GM06990 (cell line): Measurements from ENCODE around the gene SLC5A12.

Experiments
- DNase-seq: peaks from one replicate; pipeline ENCODE4 v3.0.0-alpha.2; 2011; ENCODE audit not compliant: insufficient read length; ENCODE audit errors: extremely low read depth
- H3K27me3 ChIP-seq: replicated peaks from 2 replicates; pipeline ENCODE4 v1.6.0; 2011; ENCODE audit warnings: low read length; ENCODE audit not compliant: control insufficient read depth, insufficient read depth
- H3K36me3 ChIP-seq: 2 replicates; pipeline ENCODE4 v1.5.1; 2011; ENCODE audit warnings: low read length; ENCODE audit not compliant: control insufficient read depth, insufficient read depth
- H3K4me3 ChIP-seq: replicated peaks from 2 replicates; pipeline ENCODE4 v1.5.1; 2011; ENCODE audit warnings: low read depth, mild to moderate bottlenecking, control low read depth, low read length
- TF ChIP-seq, protein P1 (sequence below): IDR thresholded peaks from 2 replicates; pipeline ENCODE4 v1.5.1; 2011; ENCODE audit warnings: low read length, control low read depth, mild to moderate bottlenecking, inconsistent platforms; ENCODE audit not compliant: insufficient read depth, poor library complexity, severe bottlenecking

Gene SLC5A12

DNA sequence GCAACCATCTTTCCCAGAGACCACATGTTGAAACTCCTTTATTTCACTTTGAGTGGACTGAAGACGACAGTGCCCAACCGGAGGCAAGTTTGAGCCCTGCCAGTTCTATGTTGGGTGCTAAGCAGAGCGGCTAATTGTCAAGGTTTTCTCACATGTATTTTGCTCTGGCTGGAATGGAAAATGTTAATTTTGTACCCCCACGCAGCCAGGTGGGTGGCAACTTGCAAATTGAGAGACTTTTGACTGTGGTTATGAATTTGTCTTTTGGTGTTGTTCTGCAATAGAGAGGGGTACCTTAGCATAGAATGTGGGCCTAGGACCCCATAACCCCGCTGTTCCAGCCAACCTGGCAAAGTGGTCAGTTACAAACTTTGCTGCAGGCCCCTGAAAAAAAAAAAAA lies 42.5 kb upstream of the SLC5A12 start:
- Histone ChIP-seq H3K4me3 (no peak overlapping the region), H3K36me3 (no peaks in the 10 kb centered on the region), H3K27me3 (no peaks in the 10 kb centered on the region)
- DNase-seq: no peak
- TF ChIP-seq, protein P1, sequence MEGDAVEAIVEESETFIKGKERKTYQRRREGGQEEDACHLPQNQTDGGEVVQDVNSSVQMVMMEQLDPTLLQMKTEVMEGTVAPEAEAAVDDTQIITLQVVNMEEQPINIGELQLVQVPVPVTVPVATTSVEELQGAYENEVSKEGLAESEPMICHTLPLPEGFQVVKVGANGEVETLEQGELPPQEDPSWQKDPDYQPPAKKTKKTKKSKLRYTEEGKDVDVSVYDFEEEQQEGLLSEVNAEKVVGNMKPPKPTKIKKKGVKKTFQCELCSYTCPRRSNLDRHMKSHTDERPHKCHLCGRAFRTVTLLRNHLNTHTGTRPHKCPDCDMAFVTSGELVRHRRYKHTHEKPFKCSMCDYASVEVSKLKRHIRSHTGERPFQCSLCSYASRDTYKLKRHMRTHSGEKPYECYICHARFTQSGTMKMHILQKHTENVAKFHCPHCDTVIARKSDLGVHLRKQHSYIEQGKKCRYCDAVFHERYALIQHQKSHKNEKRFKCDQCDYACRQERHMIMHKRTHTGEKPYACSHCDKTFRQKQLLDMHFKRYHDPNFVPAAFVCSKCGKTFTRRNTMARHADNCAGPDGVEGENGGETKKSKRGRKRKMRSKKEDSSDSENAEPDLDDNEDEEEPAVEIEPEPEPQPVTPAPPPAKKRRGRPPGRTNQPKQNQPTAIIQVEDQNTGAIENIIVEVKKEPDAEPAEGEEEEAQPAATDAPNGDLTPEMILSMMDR: no peak

DNA sequence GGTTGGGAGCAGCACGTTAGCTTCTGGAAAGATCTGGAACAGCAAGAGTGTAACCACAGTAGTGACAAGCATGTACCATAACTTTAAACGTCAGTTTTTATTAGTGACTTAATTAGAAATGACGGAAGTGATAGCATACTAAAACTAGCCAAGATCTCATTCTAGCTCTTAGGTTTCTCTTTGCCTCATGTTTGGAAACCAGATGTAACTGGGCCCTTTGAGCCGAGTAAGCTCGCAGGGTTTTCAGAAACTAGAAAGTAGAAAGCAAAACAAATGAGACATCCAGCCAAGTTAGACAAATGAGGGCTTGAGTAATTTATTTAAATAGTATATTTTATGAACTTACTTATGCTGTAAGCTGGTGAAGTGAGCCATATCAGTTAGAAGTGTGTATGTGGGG lies 40.2 kb upstream of the SLC5A12 start:
- Histone ChIP-seq H3K4me3 (no peak overlapping the region), H3K36me3 (no peaks in the 10 kb centered on the region), H3K27me3 (no peaks in the 10 kb centered on the region)
- TF ChIP-seq, protein P1: no peak
- no peak for DNase-seq

DNA sequence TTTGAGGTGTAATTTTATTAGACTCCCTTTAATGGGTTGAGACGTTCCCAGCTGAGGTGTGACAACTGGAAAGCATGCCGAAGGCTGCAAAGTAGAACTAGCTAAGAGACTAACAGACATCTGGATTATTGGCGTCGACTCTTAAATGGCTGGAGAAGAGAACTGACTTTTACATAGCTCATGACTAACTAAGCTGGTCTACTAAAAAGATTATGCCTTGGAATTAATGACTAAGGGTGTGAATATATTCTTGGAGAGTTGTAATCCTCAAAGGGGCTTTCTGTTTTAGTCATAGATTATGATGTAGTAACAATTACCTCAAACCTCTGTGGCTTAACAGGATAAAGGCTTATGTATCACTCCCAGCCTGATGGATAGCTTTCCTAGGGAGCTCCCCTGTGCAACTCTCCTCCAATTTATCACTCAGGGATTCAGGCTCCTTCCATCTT lies 39.5 kb upstream of the SLC5A12 start:
- H3K36me3 ChIP-seq: no peaks in the 10 kb centered on the region
- no peak for DNase-seq
- no peak overlapping the region for H3K4me3 ChIP-seq
- H3K27me3 ChIP-seq: no peaks in the 10 kb centered on the region
- TF ChIP-seq, protein P1: no peak

DNA sequence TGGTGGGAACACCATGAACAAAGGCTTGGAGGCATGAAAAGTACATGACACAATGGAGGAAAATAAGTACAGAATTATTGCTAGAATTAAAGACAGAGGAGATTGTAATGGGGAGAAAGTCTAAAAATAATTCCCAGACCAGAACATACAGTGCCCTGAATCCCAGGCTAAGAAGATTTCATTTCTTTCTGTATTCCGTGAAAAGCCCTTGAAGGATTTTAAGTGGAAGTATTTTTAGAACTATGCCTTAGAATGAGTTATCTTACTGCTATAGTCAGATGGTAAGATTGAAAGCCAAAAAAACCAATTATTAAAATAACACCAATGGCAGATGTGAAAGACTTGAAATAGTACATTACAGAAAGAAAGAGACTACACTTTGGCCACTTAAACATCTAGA lies 36.1 kb upstream of the SLC5A12 start:
- TF ChIP-seq, protein P1: no peak
- H3K36me3 ChIP-seq: no peaks in the 10 kb centered on the region
- no peak overlapping the region for H3K4me3 ChIP-seq
- H3K27me3 ChIP-seq: no peaks in the 10 kb centered on the region
- no peak for DNase-seq

DNA sequence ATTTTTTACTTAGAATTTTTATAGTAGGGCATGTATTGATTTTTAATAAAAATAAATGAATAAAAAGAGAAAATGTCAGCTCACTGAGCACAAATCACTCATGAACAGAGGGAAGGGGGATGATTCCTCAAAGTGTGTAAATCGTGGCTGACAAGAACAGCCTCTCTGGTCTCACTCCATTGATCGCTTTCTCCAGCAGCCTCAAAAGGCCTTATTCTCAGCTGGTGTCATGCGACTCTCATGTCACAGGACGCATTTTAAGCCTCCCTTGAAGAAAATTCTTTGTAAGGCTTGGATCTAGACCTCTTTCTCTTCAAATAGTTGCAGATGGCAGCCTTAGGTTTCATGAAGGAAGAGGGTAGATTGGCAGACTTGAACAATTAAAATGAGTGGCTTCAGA lies 33.9 kb upstream of the SLC5A12 start:
- TF ChIP-seq, protein P1: no peak
- Histone ChIP-seq H3K36me3 (no peaks in the 10 kb centered on the region), H3K4me3 (no peak overlapping the region), H3K27me3 (no peaks in the 10 kb centered on the region)
- DNase-seq: no peak
